Measurements from ENCODE around the gene SPN.

Gene SPN

DNA sequence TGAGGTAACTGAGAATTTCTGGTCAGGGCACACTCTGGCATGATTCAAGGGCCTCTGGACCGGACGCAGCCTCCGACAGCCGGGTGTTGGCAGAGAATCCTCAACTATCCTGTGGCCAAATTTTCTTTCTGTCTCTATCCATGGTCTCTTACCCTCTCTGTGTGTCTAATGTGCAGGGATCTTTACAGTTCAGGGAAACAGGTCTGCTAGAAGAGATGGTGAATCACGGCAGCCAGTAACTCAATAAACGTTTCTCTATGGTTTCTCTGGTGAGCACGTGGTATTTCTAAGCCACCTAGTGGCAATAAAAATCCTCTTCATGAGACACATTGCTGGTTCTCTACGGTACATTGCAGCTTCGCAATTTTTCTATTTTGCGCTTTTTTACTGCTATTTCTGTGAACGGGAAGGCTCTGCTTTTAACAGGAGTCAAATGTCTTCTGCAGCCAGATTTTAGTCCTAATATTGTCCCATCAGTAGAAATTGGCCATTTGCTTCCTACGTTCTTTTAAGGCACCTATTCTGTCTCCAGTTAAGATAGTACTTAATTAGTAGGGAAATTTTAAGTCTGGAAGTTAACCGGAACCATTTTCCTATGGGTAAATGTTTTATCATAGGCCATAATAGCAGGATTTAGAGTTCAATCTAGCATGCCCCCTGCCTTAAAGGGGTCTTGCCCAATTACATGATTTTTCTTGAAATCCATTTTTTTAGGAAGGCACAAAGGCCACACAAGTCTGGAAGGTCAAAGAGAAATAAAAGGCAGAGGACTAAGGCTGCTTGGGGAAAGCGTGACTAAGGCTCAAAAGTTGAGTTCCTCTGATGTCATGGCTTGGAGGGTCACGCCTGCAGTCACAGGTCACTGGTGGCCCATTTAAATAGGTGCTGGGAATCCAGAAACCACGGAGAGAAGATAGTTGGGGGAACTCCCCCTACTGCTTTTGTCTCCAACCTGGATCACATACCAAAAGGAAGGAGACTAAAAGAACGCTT is 47.5 kb downstream of the SPN start:
- ChIA-PET CTCF (interaction anchor here (0.6 to 2.7 kb wide), 4 partner anchors 10 to 242 kb away, joined by 3 to 16 read pairs (median 4); no protein-coding TSS in a partner anchor), POLR2A (no interaction called here)
- H3K4me1 ChIP-seq (ENCODE audit: control insufficient read depth, insufficient read depth, low read length) = peaks cover 6% of the 10 kb centered on the region; the same call in 1 of the 2 replicates
- no peak overlapping the region for H3K27ac ChIP-seq (ENCODE audit: extremely low read depth, low read depth, low read length)
- H3K4me3 ChIP-seq (ENCODE audit: low read depth, low read length) = no peak overlapping the region
- no peaks in the 10 kb centered on the region for H3K9me3 ChIP-seq (ENCODE audit: control insufficient read depth, insufficient read depth, low read depth, low read length)
- no peaks in the 10 kb centered on the region for H3K36me3 ChIP-seq (ENCODE audit: control insufficient read depth in 2 of 2, insufficient read depth in 1 of 2, low read length in 2 of 2)
- no peak for TF ChIP-seq ZNF791 (tag by site-specific recombination; IDR thresholded peaks at IDR 0.05)
- TF ChIP-seq ZNF660 (tag by site-specific recombination; IDR thresholded peaks at IDR 0.05) = peak; percentile 63; the same call in 1 of the 2 replicates
- no peak for TF ChIP-seq ZNF785 (tag by site-specific recombination; IDR thresholded peaks at IDR 0.05)
- TF ChIP-seq, protein P1, sequence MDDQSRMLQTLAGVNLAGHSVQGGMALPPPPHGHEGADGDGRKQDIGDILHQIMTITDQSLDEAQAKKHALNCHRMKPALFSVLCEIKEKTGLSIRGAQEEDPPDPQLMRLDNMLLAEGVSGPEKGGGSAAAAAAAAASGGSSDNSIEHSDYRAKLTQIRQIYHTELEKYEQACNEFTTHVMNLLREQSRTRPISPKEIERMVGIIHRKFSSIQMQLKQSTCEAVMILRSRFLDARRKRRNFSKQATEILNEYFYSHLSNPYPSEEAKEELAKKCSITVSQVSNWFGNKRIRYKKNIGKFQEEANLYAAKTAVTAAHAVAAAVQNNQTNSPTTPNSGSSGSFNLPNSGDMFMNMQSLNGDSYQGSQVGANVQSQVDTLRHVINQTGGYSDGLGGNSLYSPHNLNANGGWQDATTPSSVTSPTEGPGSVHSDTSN (CRISPR knock-in tag; IDR thresholded peaks at IDR 0.05) = no peak
- TF ChIP-seq MZF1 (tag by site-specific recombination; IDR thresholded peaks at IDR 0.05; ENCODE audit: borderline replicate concordance) = no peak
- TF ChIP-seq, protein P2, sequence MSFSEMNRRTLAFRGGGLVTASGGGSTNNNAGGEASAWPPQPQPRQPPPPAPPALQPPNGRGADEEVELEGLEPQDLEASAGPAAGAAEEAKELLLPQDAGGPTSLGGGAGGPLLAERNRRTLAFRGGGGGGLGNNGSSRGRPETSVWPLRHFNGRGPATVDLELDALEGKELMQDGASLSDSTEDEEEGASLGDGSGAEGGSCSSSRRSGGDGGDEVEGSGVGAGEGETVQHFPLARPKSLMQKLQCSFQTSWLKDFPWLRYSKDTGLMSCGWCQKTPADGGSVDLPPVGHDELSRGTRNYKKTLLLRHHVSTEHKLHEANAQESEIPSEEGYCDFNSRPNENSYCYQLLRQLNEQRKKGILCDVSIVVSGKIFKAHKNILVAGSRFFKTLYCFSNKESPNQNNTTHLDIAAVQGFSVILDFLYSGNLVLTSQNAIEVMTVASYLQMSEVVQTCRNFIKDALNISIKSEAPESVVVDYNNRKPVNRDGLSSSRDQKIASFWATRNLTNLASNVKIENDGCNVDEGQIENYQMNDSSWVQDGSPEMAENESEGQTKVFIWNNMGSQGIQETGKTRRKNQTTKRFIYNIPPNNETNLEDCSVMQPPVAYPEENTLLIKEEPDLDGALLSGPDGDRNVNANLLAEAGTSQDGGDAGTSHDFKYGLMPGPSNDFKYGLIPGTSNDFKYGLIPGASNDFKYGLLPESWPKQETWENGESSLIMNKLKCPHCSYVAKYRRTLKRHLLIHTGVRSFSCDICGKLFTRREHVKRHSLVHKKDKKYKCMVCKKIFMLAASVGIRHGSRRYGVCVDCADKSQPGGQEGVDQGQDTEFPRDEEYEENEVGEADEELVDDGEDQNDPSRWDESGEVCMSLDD (tag by site-specific recombination; IDR thresholded peaks at IDR 0.05) = no peak
- TF ChIP-seq, protein P3, sequence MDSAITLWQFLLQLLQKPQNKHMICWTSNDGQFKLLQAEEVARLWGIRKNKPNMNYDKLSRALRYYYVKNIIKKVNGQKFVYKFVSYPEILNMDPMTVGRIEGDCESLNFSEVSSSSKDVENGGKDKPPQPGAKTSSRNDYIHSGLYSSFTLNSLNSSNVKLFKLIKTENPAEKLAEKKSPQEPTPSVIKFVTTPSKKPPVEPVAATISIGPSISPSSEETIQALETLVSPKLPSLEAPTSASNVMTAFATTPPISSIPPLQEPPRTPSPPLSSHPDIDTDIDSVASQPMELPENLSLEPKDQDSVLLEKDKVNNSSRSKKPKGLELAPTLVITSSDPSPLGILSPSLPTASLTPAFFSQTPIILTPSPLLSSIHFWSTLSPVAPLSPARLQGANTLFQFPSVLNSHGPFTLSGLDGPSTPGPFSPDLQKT (IDR thresholded peaks at IDR 0.05; ENCODE audit: borderline replicate concordance, low read depth, low read length) = no peak
- TF ChIP-seq ZNF202 (tag by site-specific recombination; IDR thresholded peaks at IDR 0.05; ENCODE audit: borderline replicate concordance) = no peak
- no peak for TF ChIP-seq ZNF623 (tag by site-specific recombination; IDR thresholded peaks at IDR 0.05)
- TF ChIP-seq ZNF596 (tag by site-specific recombination; IDR thresholded peaks at IDR 0.05) = no peak
- no peak for TF ChIP-seq ZNF274 (IDR thresholded peaks at IDR 0.05; ENCODE audit: low read length)
- TF ChIP-seq ZNF274 (tag by site-specific recombination; IDR thresholded peaks at IDR 0.05; ENCODE audit: borderline replicate concordance) = no peak
- TF ChIP-seq ZNF169 (tag by site-specific recombination; IDR thresholded peaks at IDR 0.05) = no peak
- TF ChIP-seq SCRT2 (tag by site-specific recombination; IDR thresholded peaks at IDR 0.05) = no peak
- TF ChIP-seq ZNF184 (tag by site-specific recombination; IDR thresholded peaks at IDR 0.05) = no peak
- no peak for TF ChIP-seq ZBTB26 (tag by site-specific recombination; optimal IDR thresholded peaks at IDR 0.05)
- no peak for TF ChIP-seq ZNF416 (tag by site-specific recombination; IDR thresholded peaks at IDR 0.05)
- no peak for TF ChIP-seq BCL11B (tag by site-specific recombination; IDR thresholded peaks at IDR 0.05; ENCODE audit: low read depth)
- TF ChIP-seq ZXDB (tag by site-specific recombination; IDR thresholded peaks at IDR 0.05) = 0 out of 2 replicates have a peak, but pooled peaks have one; percentile 18
- TF ChIP-seq HOXD13 (CRISPR knock-in tag; IDR thresholded peaks at IDR 0.05; ENCODE audit: borderline replicate concordance) = no peak
- peak; percentile 45 for TF ChIP-seq ZNF654 (tag by site-specific recombination; IDR thresholded peaks at IDR 0.05; ENCODE audit: low read depth)
- TF ChIP-seq ZNF280D (tag by site-specific recombination; IDR thresholded peaks at IDR 0.05) = no peak
- TF ChIP-seq, protein P4, sequence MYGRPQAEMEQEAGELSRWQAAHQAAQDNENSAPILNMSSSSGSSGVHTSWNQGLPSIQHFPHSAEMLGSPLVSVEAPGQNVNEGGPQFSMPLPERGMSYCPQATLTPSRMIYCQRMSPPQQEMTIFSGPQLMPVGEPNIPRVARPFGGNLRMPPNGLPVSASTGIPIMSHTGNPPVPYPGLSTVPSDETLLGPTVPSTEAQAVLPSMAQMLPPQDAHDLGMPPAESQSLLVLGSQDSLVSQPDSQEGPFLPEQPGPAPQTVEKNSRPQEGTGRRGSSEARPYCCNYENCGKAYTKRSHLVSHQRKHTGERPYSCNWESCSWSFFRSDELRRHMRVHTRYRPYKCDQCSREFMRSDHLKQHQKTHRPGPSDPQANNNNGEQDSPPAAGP (tag by site-specific recombination; IDR thresholded peaks at IDR 0.05) = no peak
- no peak for TF ChIP-seq MEIS1 (CRISPR knock-in tag; IDR thresholded peaks at IDR 0.05; ENCODE audit: borderline replicate concordance)
- no peak for TF ChIP-seq ZNF394 (tag by site-specific recombination; IDR thresholded peaks at IDR 0.05; ENCODE audit: borderline replicate concordance)
